A549 (cell line): ENCODE measurements around the gene DBF4B.

ENCODE experiments used
- CTCF ChIP-seq: fragments of >200 bp; sonication (Bioruptor Twin); formaldehyde crosslinking; IDR thresholded peaks from 3 replicates; pipeline ENCODE4 v1.5.1; 2016
- E2F6 ChIP-seq: IDR thresholded peaks from 2 replicates; pipeline ENCODE4 v1.6.1; 2012; ENCODE audit warnings: low read depth, borderline replicate concordance
- EP300 ChIP-seq, 2 experiments: fragments of >200 bp; sonication (Bioruptor Twin); formaldehyde crosslinking; IDR thresholded peaks; 2 replicates in 1 of 2; 3 replicates in 1 of 2; pipeline ENCODE4 v1.6.1; 2016 to 2017
- ESRRA ChIP-seq: fragments of 150-350 bp; IDR thresholded peaks from 2 replicates; pipeline ENCODE4 v1.6.1; 2014; ENCODE audit warnings: mild to moderate bottlenecking, low read length, borderline replicate concordance
- KDM5A ChIP-seq: fragments of 200-600 bp; sonication (generic); IDR thresholded peaks from 2 replicates; pipeline ENCODE4 v1.6.1; 2016; ENCODE audit warnings: antibody characterized with exemption, mild to moderate bottlenecking
- MYC ChIP-seq: IDR thresholded peaks from 2 replicates; pipeline ENCODE4 v1.6.1; 2012; ENCODE audit warnings: mild to moderate bottlenecking, inconsistent platforms, low read length, improper control_type of control experiment, borderline replicate concordance
- NR3C1 ChIP-seq: fragments of >200 bp; sonication (Bioruptor Twin); formaldehyde crosslinking; IDR thresholded peaks from 3 replicates; pipeline ENCODE4 v1.6.1; 2017
- PBX3 ChIP-seq: IDR thresholded peaks from 2 replicates; pipeline ENCODE4 v1.6.1; 2012
- REST ChIP-seq: fragments of 200-600 bp; sonication (generic); IDR thresholded peaks from 2 replicates; pipeline ENCODE4 v1.6.1; 2016; ENCODE audit warnings: antibody characterized with exemption, mild to moderate bottlenecking, moderate library complexity

GRCh38 chr17:44661835-44662234 lies 46.6 kb upstream of the DBF4B start:
- TF ChIP-seq ESRRA: no peak
- TF ChIP-seq KDM5A: no peak
- TF ChIP-seq NR3C1: no peak
- no peak for TF ChIP-seq MYC
- no peak for TF ChIP-seq CTCF
- no peak for TF ChIP-seq REST
- TF ChIP-seq E2F6: no peak
- no peak for TF ChIP-seq EP300 (IDR thresholded peaks at IDR 0.05)
- no peak for TF ChIP-seq PBX3
